Psoas muscle (tissue), 8 donors: ENCODE measurements around the gene ITGAV. TPM values are rescaled to one million over a fixed set of nuclear protein-coding genes. Genes with fewer than 3 reads are reported as not detected.

Experiments
- ATAC-seq, 4 donors: fragments of 200-7000 bp; cut with Tn5 transposase; one replicate each; pipeline ENCODE4 v1.9.1; 2020; ENCODE audit warnings: moderate library complexity in 3 of 4, mild to moderate bottlenecking in 2 of 4
- DNase-seq, 2 donors: peaks; one replicate each; pipeline ENCODE4 v3.0.0-alpha.2; 2020
- H3K27ac ChIP-seq: fragments of 200-600 bp; one replicate; pipeline ENCODE4 v1.8.0; 2022
- H3K27me3 ChIP-seq, 3 donors: fragments of 200-600 bp in 1 of 3; one replicate each; pipeline versions ENCODE4 v1.6.1 to v1.8.0; 2013 to 2022; ENCODE audit warnings: low read length in 2 of 3, mild to moderate bottlenecking in 2 of 3, moderate library complexity in 1 of 3; ENCODE audit not compliant: insufficient read depth in 3 of 3
- H3K36me3 ChIP-seq, 2 donors: fragments of 200-600 bp in 1 of 2; one replicate each; pipeline versions ENCODE4 v1.6.1 to v1.8.0; 2013 to 2022; ENCODE audit warnings: low read depth in 1 of 2, mild to moderate bottlenecking in 1 of 2, moderate library complexity in 1 of 2; ENCODE audit not compliant: insufficient read depth in 1 of 2
- H3K4me1 ChIP-seq: fragments of 200-600 bp; one replicate; pipeline ENCODE4 v1.8.0; 2022
- H3K4me3 ChIP-seq: fragments of 200-600 bp; one replicate; pipeline ENCODE4 v1.8.0; 2022; ENCODE audit warnings: mild to moderate bottlenecking
- H3K9me3 ChIP-seq: fragments of 200-600 bp; one replicate; pipeline ENCODE4 v1.8.0; 2022
- CTCF ChIP-seq: fragments of 200-600 bp; IDR thresholded peaks from one replicate; pipeline ENCODE4 v1.8.0; 2022; ENCODE audit warnings: antibody characterized with exemption
- WGBS, 3 donors: extraction: QIAGEN DNeasy Blood & Tissue Kit; methylation state at CpG; one replicate each; pipeline versions ENCODE4 v1.1.6 to v1.1.7; 2013; 5-methylcytosine and 5-hydroxymethylcytosine counted together
- intact Hi-C, 2 donors: fragments of 100-400 bp; cut with DNase I; formaldehyde crosslinking; loops; one replicate each; pipeline versions ENCODE4 v1.11.0 to v1.14.2; 2022
- polyA plus RNA-seq, 3 donors: library from polyadenylated mRNA; stranded (reverse); fragments of 200-250 nt; gene quantifications; one replicate each; pipeline ENCODE4 v1.2.3, GENCODE V29; 2013
- total RNA-seq, 4 donors: library from RNA; stranded (reverse); fragmentation: NEBNext Ultra II Directional in 2 of 4; extraction: Animal tissue kit (Norgen Biotek cat#: 25700) in 2 of 4; gene quantifications; one replicate each; pipeline versions ENCODE4 v1.2.1 to v1.2.4, GENCODE V29; 2021 to 2023
- donor health status: healthy with polysubstance abuse.
- donor health status: DM: no; HTN: no; CAD: no; lungs with moderate emphysema.
- donor health status: Bipolar disorder and iron deficiency.
- donor health status: healthy.
- donor health status: DM: yes; HTN: yes; CAD: no.
- donor health status: DM: no; HTN: no; CAD: no.
- donor health status: DM: no; HTN: no; CAD: no.
- donor health status: DM: yes; HTN: yes; CAD: no.

Gene ITGAV
- total and polyA plus RNA-seq, 7 donors = 4.6 to 67.4 (median 28.2) TPM

GRCh38 chr2:186636800-186637496 lies 47.1 kb downstream of the ITGAV start:
- Histone ChIP-seq H3K4me3 (no peak overlapping the region), H3K27ac (no peak overlapping the region), H3K4me1 (no peaks in the 10 kb centered on the region), H3K9me3 (no peaks in the 10 kb centered on the region), H3K27me3 (no peaks in the 10 kb centered on the region), H3K36me3 (peaks cover 0 to 62% of the 10 kb centered on the region in 2 donors)
- no peak for TF ChIP-seq CTCF
- no peak for DNase-seq
- ATAC-seq = no peak
- WGBS, 3 donors = 94 to 96% (median 95%) methylated on average over 11 of the region's 11 CpGs
- intact Hi-C loops = no loop called here

- DNase-seq (no peak), ATAC-seq (no peak)
- H3K4me3 ChIP-seq = no peak overlapping the region
- TF ChIP-seq CTCF = no peak
- no peaks in the 10 kb centered on the region for H3K4me1 ChIP-seq
- H3K9me3 ChIP-seq = no peaks in the 10 kb centered on the region
- no peaks in the 10 kb centered on the region for H3K27me3 ChIP-seq
- peaks cover 0 to 66% of the 10 kb centered on the region in 2 donors for H3K36me3 ChIP-seq
- no peak overlapping the region for H3K27ac ChIP-seq
- intact Hi-C loops = no loop called here
These were observed 47.6 kb downstream of the ITGAV start for GRCh38 chr2:186637497-186637800.

GRCh38 chr2:186639939-186640338 lies 50.1 kb downstream of the ITGAV start:
- Histone ChIP-seq H3K27me3 (no peaks in the 10 kb centered on the region), H3K36me3 (peaks cover 0 to 91% of the 10 kb centered on the region in 2 donors), H3K4me1 (no peaks in the 10 kb centered on the region), H3K4me3 (no peak overlapping the region), H3K9me3 (no peaks in the 10 kb centered on the region), H3K27ac (no peak overlapping the region)
- DNase-seq = no peak
- ATAC-seq = no peak
- no peak for TF ChIP-seq CTCF
- intact Hi-C loops = loop anchor here (2.0 to 5.0 kb wide), 5 partner anchors 43 to 153 kb away; partner anchors contain the start of genes ITGAV (in 1 of the 2) and ZC3H15 (in 1 of the 2)

GRCh38 chr2:186641132-186641806 lies 51.4 kb downstream of the ITGAV start:
- intact Hi-C loops = loop anchor here (2.0 to 5.0 kb wide), 5 partner anchors 44 to 154 kb away; partner anchors contain the start of genes ITGAV (in 1 of the 2) and ZC3H15 (in 1 of the 2)
- H3K36me3 ChIP-seq = peaks cover 0 to 82% of the 10 kb centered on the region in 2 donors
- ATAC-seq = peak in 2 of 4 donors; percentile 12 to 29
- TF ChIP-seq CTCF = no peak
- no peaks in the 10 kb centered on the region for H3K4me1 ChIP-seq
- H3K9me3 ChIP-seq = no peaks in the 10 kb centered on the region
- H3K4me3 ChIP-seq = no peak overlapping the region
- WGBS, 3 donors = 69 to 76% (median 74%) methylated on average over 4 of the region's 4 CpGs
- DNase-seq = no peak
- no peak overlapping the region for H3K27ac ChIP-seq
- H3K27me3 ChIP-seq = no peaks in the 10 kb centered on the region
